Natural killer cell (primary cell): ENCODE results near the gene EDIL3. TPM values are rescaled to one million over a fixed set of nuclear protein-coding genes. Genes with fewer than 3 reads are reported as not detected.
"Not testable (repeated sequence)": the region's sequence is repeated elsewhere in the genome, so short reads cannot be mapped to it uniquely, and the experiment has no call there.

Source experiments
- ATAC-seq, 3 donors: fragments of 150-1000 bp in 2 of 3; fragments of 200-7000 bp in 1 of 3; cut with Tn5 transposase; 1 replicate in 1 of 3; 2 replicates in 2 of 3; pipeline ENCODE4 v1.10.0; 2021; ENCODE audit warnings: mild to moderate bottlenecking in 2 of 3, moderate library complexity in 2 of 3
- DNase-seq, 2 donors: peaks; one replicate each; pipeline versions ENCODE4 v3.0.0 to v3.0.0-alpha.2; 2013 to 2021; ENCODE audit warnings: mixed read lengths in 1 of 2
- H3K27ac ChIP-seq: one replicate; pipeline ENCODE4 v1.5.1; 2013; ENCODE audit warnings: mild to moderate bottlenecking, low read length
- H3K27me3 ChIP-seq: one replicate; pipeline ENCODE4 v1.6.1; 2013; ENCODE audit warnings: low read length; ENCODE audit not compliant: control insufficient read depth, insufficient read depth
- H3K36me3 ChIP-seq: one replicate; pipeline ENCODE4 v1.6.1; 2013; ENCODE audit warnings: low read length; ENCODE audit not compliant: control insufficient read depth, insufficient read depth
- H3K4me1 ChIP-seq: one replicate; pipeline ENCODE4 v1.6.1; 2013; ENCODE audit warnings: low read length; ENCODE audit not compliant: control insufficient read depth, insufficient read depth
- H3K4me3 ChIP-seq: one replicate; pipeline ENCODE4 v1.5.1; 2013; ENCODE audit warnings: low read length
- H3K9me3 ChIP-seq: one replicate; pipeline ENCODE4 v1.6.1; 2013; ENCODE audit warnings: low read length; ENCODE audit not compliant: control insufficient read depth, insufficient read depth
- H3K27ac Mint-ChIP-seq, 2 donors: one replicate each; pipeline ENCODE4 v1.8.0; 2022; ENCODE audit warnings: mild to moderate bottlenecking in 2 of 2, mixed read lengths in 2 of 2, moderate library complexity in 1 of 2
- H3K27me3 Mint-ChIP-seq, 2 donors: one replicate each; pipeline ENCODE4 v1.8.0; 2022; ENCODE audit warnings: low read depth in 2 of 2, mixed read lengths in 2 of 2
- H3K36me3 Mint-ChIP-seq: one replicate; pipeline ENCODE4 v1.8.0; 2022; ENCODE audit warnings: mixed read lengths
- H3K4me1 Mint-ChIP-seq, 2 donors: one replicate each; pipeline ENCODE4 v1.8.0; 2022; ENCODE audit warnings: mixed read lengths in 2 of 2
- H3K4me3 Mint-ChIP-seq: one replicate; pipeline ENCODE4 v1.8.0; 2022; ENCODE audit warnings: mild to moderate bottlenecking, moderate library complexity, mixed read lengths
- H3K9me3 Mint-ChIP-seq, 2 donors: one replicate each; pipeline ENCODE4 v1.8.0; 2022; ENCODE audit warnings: mixed read lengths in 2 of 2
- CTCF ChIP-seq: fragments of 200-600 bp; IDR thresholded peaks from one replicate; pipeline ENCODE4 v1.8.0; 2022; ENCODE audit warnings: antibody characterized with exemption
- WGBS: methylation state at CpG from one replicate; pipeline ENCODE4 v1.1.7; 2013; ENCODE audit warnings: missing lambda C conversion rate; ENCODE audit not compliant: insufficient coverage; 5-methylcytosine and 5-hydroxymethylcytosine counted together
- intact Hi-C: fragments of 100-400 bp; cut with micrococcal nuclease; formaldehyde crosslinking; loops from one replicate; pipeline ENCODE4 v1.14.2; 2022
- total RNA-seq, 4 donors: library from RNA; stranded (reverse); fragments of 120-200 nt in 1 of 4; gene quantifications; one replicate each; pipeline versions ENCODE4 v1.2.3 to v1.2.4, GENCODE V29; 2013 to 2022

The EDIL3 gene
- total RNA-seq, 3 donors from 2014 or later (not counting 1 experiment from before 2014, with no cell fraction given) = not detected

DNA sequence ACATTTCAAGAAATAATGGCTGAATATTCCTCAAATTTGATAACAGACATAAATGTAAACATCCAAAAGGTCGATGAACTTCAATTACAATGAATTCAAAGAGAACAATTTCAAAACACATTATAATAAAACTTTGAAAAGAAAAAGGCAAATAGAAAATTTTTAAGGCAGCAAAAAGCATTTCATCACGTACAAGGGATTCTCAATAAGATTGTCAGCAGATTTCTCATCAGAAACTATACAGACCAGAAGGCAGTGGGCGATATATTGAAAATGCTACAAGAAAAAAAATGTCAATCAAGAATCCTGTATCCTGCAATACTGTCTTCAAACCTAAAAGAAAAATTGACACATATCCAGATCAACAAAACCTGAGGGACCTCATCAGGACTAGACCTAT, 62.0 kb downstream of the EDIL3 start:
- DNase-seq (no peak), ATAC-seq (no peak)
- no peaks in the 10 kb centered on the region for H3K36me3 Mint-ChIP-seq
- 95% methylated on average over 2 of the region's 3 CpGs for WGBS
- H3K27ac Mint-ChIP-seq = no peak overlapping the region
- H3K4me3 ChIP-seq = no peak overlapping the region
- no peaks in the 10 kb centered on the region for H3K9me3 ChIP-seq
- no peak overlapping the region for H3K4me3 Mint-ChIP-seq
- intact Hi-C loops = no loop called here
- H3K4me1 ChIP-seq = no peaks in the 10 kb centered on the region
- H3K9me3 Mint-ChIP-seq = peaks cover 19 to 31% of the 10 kb centered on the region in 2 donors
- H3K4me1 Mint-ChIP-seq = no peaks in the 10 kb centered on the region
- no peaks in the 10 kb centered on the region for H3K27me3 Mint-ChIP-seq
- H3K27me3 ChIP-seq = no peaks in the 10 kb centered on the region
- TF ChIP-seq CTCF = no peak
- no peak overlapping the region for H3K27ac ChIP-seq
- no peaks in the 10 kb centered on the region for H3K36me3 ChIP-seq

DNA sequence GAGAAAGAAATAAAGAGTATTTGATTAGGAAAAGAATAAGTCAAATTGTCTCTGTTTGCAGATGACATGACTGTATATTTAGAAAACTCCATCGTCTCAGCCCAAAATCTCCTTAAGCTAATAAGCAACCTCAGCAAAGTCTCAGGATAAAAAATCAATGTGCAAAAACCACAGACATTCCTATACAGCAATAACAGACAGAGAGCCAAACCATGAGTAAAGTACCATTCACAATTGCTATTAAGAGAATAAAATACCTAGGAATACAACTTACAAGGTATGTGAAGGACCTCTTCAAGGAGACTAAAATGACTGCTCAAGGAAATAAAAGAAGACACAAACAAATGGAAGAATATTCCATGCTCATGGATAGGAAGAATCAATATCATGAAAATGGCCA, 66.9 kb downstream of the EDIL3 start:
- H3K9me3 Mint-ChIP-seq = peaks cover 19 to 37% of the 10 kb centered on the region in 2 donors
- 100% methylated on average over 1 of the region's 1 CpG for WGBS
- H3K4me1 Mint-ChIP-seq = not testable (repeated sequence)

DNA sequence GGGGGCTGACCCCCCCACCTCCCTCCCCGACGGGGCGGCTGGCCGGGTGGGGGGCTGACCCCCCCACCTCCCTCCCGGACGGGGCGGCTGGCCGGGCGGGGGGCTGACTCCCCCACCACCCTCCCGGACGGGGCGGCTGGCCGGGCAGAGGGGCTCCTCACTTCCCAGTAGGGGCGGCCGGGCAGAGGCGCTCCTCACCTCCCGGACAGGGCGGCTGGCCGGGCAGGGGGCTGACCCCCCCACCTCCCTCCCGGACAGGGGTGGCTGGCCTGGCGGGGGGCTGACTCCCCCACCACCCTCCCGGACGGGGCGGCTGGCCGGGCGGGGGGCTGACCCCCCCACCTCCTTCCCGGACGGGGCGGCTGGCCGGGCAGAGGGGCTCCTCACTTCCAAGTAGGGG, 72.4 kb downstream of the EDIL3 start:
- H3K4me3 Mint-ChIP-seq, DNase-seq, H3K36me3 Mint-ChIP-seq, H3K27ac Mint-ChIP-seq, H3K27me3 ChIP-seq, H3K4me3 ChIP-seq, H3K27me3 Mint-ChIP-seq, ATAC-seq, H3K27ac ChIP-seq, H3K4me1 ChIP-seq, intact Hi-C loops, H3K36me3 ChIP-seq, H3K4me1 Mint-ChIP-seq, H3K9me3 ChIP-seq: not testable (repeated sequence)
- 93% methylated on average over 6 of the region's 30 CpGs for WGBS
- H3K9me3 Mint-ChIP-seq = peaks cover 9 to 20% of the 10 kb centered on the region in 2 donors

More for the DNA sequence above, 66.9 kb downstream of the EDIL3 start:
- H3K27ac Mint-ChIP-seq, H3K27me3 Mint-ChIP-seq, H3K4me1 ChIP-seq, H3K36me3 ChIP-seq, H3K4me3 ChIP-seq, H3K4me3 Mint-ChIP-seq, ATAC-seq, DNase-seq, H3K27me3 ChIP-seq, H3K27ac ChIP-seq, H3K9me3 ChIP-seq, intact Hi-C loops, H3K36me3 Mint-ChIP-seq: not testable (repeated sequence)

DNA sequence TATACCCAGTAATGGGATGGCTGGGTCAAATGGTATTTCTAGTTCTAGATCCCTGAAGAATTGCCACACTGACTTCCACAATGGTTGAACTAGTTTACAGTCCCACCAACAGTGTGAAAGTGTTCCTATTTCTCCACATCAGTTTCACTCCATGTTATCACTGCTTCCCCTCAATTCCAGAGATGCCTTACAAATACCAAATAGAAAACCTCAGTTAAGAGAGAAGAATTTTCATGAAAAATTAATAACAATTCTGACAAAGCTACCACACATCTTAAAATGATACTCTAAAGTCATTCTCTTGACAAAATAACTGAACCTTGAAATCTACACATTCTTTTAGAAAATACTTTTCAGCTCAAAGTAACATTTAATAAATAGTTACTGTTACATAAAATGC, 74.8 kb downstream of the EDIL3 start:
- DNase-seq, ATAC-seq, H3K27ac Mint-ChIP-seq, H3K9me3 ChIP-seq, intact Hi-C loops, H3K27me3 Mint-ChIP-seq, H3K4me3 ChIP-seq, H3K27me3 ChIP-seq, H3K4me1 Mint-ChIP-seq, H3K36me3 ChIP-seq, H3K36me3 Mint-ChIP-seq, H3K27ac ChIP-seq, H3K4me1 ChIP-seq, H3K4me3 Mint-ChIP-seq: not testable (repeated sequence)
- peaks cover 5 to 16% of the 10 kb centered on the region in 2 donors for H3K9me3 Mint-ChIP-seq

DNA sequence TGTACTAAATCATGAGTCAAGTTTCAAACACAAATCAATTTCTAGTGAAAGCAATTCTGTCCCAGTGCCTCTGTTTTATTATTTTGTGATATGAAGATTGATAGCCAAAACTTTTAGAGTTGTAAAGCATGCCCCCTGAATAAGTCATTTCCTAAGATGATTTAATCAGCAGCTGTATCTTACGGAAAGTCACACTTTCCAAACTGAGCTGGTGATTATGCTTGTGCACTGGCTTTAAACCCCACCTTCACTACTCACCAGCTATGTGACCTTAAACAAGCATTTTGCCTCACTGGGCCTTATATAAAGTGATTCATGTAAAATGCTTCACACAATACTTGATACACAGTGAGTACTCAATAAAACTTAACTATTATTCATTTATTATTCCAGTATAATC, 78.1 kb downstream of the EDIL3 start:
- Mint-ChIP-seq H3K4me1 (no peaks in the 10 kb centered on the region), H3K4me3 (no peak overlapping the region), H3K36me3 (no peaks in the 10 kb centered on the region), H3K9me3 (peaks cover 12 to 13% of the 10 kb centered on the region in 2 donors), H3K27me3 (no peaks in the 10 kb centered on the region), H3K27ac (no peak overlapping the region)
- intact Hi-C loops = no loop called here
- Histone ChIP-seq H3K9me3 (no peaks in the 10 kb centered on the region), H3K4me1 (no peaks in the 10 kb centered on the region), H3K36me3 (no peaks in the 10 kb centered on the region), H3K4me3 (no peak overlapping the region), H3K27ac (no peak overlapping the region), H3K27me3 (no peaks in the 10 kb centered on the region)
- no peak for DNase-seq
- ATAC-seq = no peak
- 95% methylated on average over 1 of the region's 1 CpG for WGBS
- TF ChIP-seq CTCF = no peak
